Endothelial cell of umbilical vein (primary cell): ENCODE data around the gene ASS1. TPM values are rescaled to one million over a fixed set of nuclear protein-coding genes. Genes with fewer than 3 reads are reported as not detected.

Source experiments
- BruUV-seq: library from RNA; stranded (reverse); fragments of 400-500 nt; replicated peaks from 2 replicates; lab custom pipeline; 2021; lab: Mats Ljungman, UMichigan
- CTCF ChIA-PET: fragments of 300-600, 350-600 bp; sonication (Branson Sonifier 250); formaldehyde crosslinking; loops from one replicate; lab custom pipeline; 2021; ENCODE audit warnings: antibody characterized with exemption, inconsistent platforms; lab: Charles Lee
- POLR2A ChIA-PET: fragments of 300-600, 350-600 bp; sonication (Branson Sonifier 250); formaldehyde crosslinking; loops from one replicate; lab custom pipeline; 2021; ENCODE audit warnings: antibody characterized with exemption, inconsistent platforms; lab: Charles Lee
- DNase-seq: peaks from one replicate; pipeline ENCODE4 v3.0.0-alpha.2; 2011; ENCODE audit warnings: low read depth, low spot score
- FAIRE-seq: peaks from 2 replicates; lab custom pipeline; 2011; peaks lifted over from hg19 to GRCh38; lab: Jason Lieb, UNC
- H2AFZ ChIP-seq: 2 replicates; pipeline ENCODE4 v1.6.0; 2012; ENCODE audit warnings: low read depth, low read length, control low read depth, inconsistent platforms
- H3K27ac ChIP-seq: 2 replicates; pipeline ENCODE4 v1.5.1; 2011; ENCODE audit warnings: low read depth, mild to moderate bottlenecking, control low read depth, low read length, moderate library complexity; ENCODE audit not compliant: insufficient read depth
- H3K27me3 ChIP-seq, 2 experiments: 2 replicates each; pipeline versions ENCODE4 v1.6.0 to v1.6.1; 2011; ENCODE audit warnings: low read length in 2 of 2, mixed read lengths in 1 of 2; ENCODE audit not compliant: control insufficient read depth in 2 of 2, insufficient read depth in 2 of 2
- H3K36me3 ChIP-seq, 2 experiments: 2 replicates in 1 of 2; 3 replicates in 1 of 2; pipeline ENCODE4 v1.5.1; 2011; ENCODE audit warnings: low read length in 2 of 2, mild to moderate bottlenecking in 1 of 2, moderate library complexity in 1 of 2; ENCODE audit not compliant: control insufficient read depth in 2 of 2, insufficient read depth in 2 of 2; ENCODE audit errors: extremely low read depth in 1 of 2
- H3K4me1 ChIP-seq: 3 replicates; pipeline ENCODE4 v1.5.1; 2011; ENCODE audit warnings: mild to moderate bottlenecking, low read length; ENCODE audit not compliant: control insufficient read depth, insufficient read depth; ENCODE audit errors: extremely low read depth
- H3K4me2 ChIP-seq: 2 replicates; pipeline ENCODE4 v1.6.1; 2011; ENCODE audit warnings: low read length, control low read depth, mixed read lengths; ENCODE audit not compliant: insufficient read depth
- H3K4me3 ChIP-seq, 3 experiments: fragments of 200-600 bp in 1 of 3; sonication (generic), shearing (Covaris generic) in 1 of 3; replicated peaks in 1 of 3; 2 replicates each; pipeline ENCODE4 v1.5.1; 2011 to 2016; ENCODE audit warnings: control low read depth in 3 of 3, low read length in 3 of 3, mild to moderate bottlenecking in 2 of 3, inconsistent platforms in 1 of 3, low read depth in 1 of 3, moderate library complexity in 1 of 3; ENCODE audit not compliant: insufficient read depth in 1 of 3
- H3K79me2 ChIP-seq: 2 replicates; pipeline ENCODE4 v1.6.0; 2012; ENCODE audit warnings: low read length, inconsistent platforms; ENCODE audit not compliant: control insufficient read depth, insufficient read depth
- H3K9ac ChIP-seq: replicated peaks from 2 replicates; pipeline ENCODE3; 2011; ENCODE audit warnings: low read length, control low read depth; ENCODE audit not compliant: insufficient read depth; ENCODE audit errors: extremely low read depth
- H3K9me1 ChIP-seq: replicated peaks from 3 replicates; pipeline ENCODE4 v1.6.0; 2011; ENCODE audit warnings: mild to moderate bottlenecking, low read length; ENCODE audit not compliant: control insufficient read depth, insufficient read depth; ENCODE audit errors: extremely low read depth
- H3K9me3 ChIP-seq: replicated peaks from 2 replicates; pipeline ENCODE4 v1.5.1; 2012; ENCODE audit warnings: low read length, inconsistent platforms; ENCODE audit not compliant: control insufficient read depth, insufficient read depth
- H4K20me1 ChIP-seq: replicated peaks from 2 replicates; pipeline ENCODE3; 2011; ENCODE audit warnings: mild to moderate bottlenecking, low read length; ENCODE audit not compliant: control insufficient read depth, insufficient read depth; ENCODE audit errors: extremely low read depth
- EZH2 ChIP-seq: IDR thresholded peaks from 2 replicates; pipeline ENCODE4 v1.6.1; 2012; ENCODE audit warnings: borderline replicate concordance, low read depth, mild to moderate bottlenecking, moderate library complexity, low read length, inconsistent platforms; ENCODE audit not compliant: severe bottlenecking
- FOS ChIP-seq: IDR thresholded peaks from 2 replicates; pipeline ENCODE4 v1.6.1; 2011; ENCODE audit warnings: mild to moderate bottlenecking, low read length, moderate library complexity, borderline replicate concordance; ENCODE audit not compliant: insufficient read depth
- GATA2 ChIP-seq: IDR thresholded peaks from 2 replicates; pipeline ENCODE4 v1.7.0; 2011; ENCODE audit warnings: low read depth, mild to moderate bottlenecking, moderate library complexity, mixed read lengths, low read length; ENCODE audit not compliant: insufficient read length, insufficient read depth
- JUN ChIP-seq: IDR thresholded peaks from 2 replicates; pipeline ENCODE4 v1.6.1; 2011; ENCODE audit warnings: borderline replicate concordance, low read depth; ENCODE audit not compliant: insufficient read length, insufficient read depth
- MYC ChIP-seq: IDR thresholded peaks from one replicate; pipeline ENCODE4 v1.6.1; 2011; ENCODE audit warnings: mild to moderate bottlenecking, low read depth, low read length
- POLR2A ChIP-seq: IDR thresholded peaks from 2 replicates; pipeline ENCODE4 v1.6.1; 2012; ENCODE audit warnings: low read depth, mild to moderate bottlenecking, control low read depth, low read length
- POLR2AphosphoS5 ChIP-seq: IDR thresholded peaks from 2 replicates; pipeline ENCODE4 v1.6.1; 2012; ENCODE audit warnings: low read depth, mild to moderate bottlenecking, control low read depth, low read length, moderate library complexity; ENCODE audit not compliant: insufficient read depth
- dilution Hi-C: fragments of 300-500 bp; cut with MboI; formaldehyde crosslinking; loops from one replicate; pipeline ENCODE4 v1.15.0; 2019; ENCODE audit warnings: low sequenced_read_pairs; ENCODE audit not compliant: extremely low pct_ligation_motif_present
- intact Hi-C: fragments of 100-400 bp; cut with micrococcal nuclease; formaldehyde crosslinking; loops from one replicate; pipeline ENCODE4 v1.10.0; 2022
- polyA plus RNA-seq, 4 experiments: library from polyadenylated mRNA; depleted of rRNA in 3 of 4; stranded (reverse) in 3 of 4; unstranded in 1 of 4; fragments of >200 nt; gene quantifications; 2 replicates each; pipeline versions ENCODE4 v1.2.1 to v1.2.3, GENCODE V29; 2011 to 2012; ENCODE audit warnings: missing spikeins in 1 of 4
- total RNA-seq: library from RNA; stranded (reverse); gene quantifications from 2 replicates; pipeline ENCODE4 v1.2.3, GENCODE V29; 2021
- TF ChIP-seq, protein P1 (sequence below): IDR thresholded peaks from 2 replicates; pipeline ENCODE4 v1.6.1; 2011; ENCODE audit not compliant: insufficient read depth, insufficient read length
- TF ChIP-seq, protein P2 (sequence below), 2 donors: IDR thresholded peaks; 1 replicate in 1 of 2; 2 replicates in 1 of 2; pipeline ENCODE4 v1.5.1; 2011; ENCODE audit warnings: low read length in 2 of 2, mild to moderate bottlenecking in 2 of 2, moderate library complexity in 2 of 2, control low read depth in 1 of 2, inconsistent platforms in 1 of 2, low read depth in 1 of 2; ENCODE audit not compliant: insufficient read depth in 1 of 2; ENCODE audit errors: extremely low read depth in 1 of 2

Gene ASS1
- total and polyA plus RNA-seq, 2 donors (not counting 3 experiments of a cell fraction or from before 2014, with no cell fraction given): 3.6 to 12.4 TPM

DNA sequence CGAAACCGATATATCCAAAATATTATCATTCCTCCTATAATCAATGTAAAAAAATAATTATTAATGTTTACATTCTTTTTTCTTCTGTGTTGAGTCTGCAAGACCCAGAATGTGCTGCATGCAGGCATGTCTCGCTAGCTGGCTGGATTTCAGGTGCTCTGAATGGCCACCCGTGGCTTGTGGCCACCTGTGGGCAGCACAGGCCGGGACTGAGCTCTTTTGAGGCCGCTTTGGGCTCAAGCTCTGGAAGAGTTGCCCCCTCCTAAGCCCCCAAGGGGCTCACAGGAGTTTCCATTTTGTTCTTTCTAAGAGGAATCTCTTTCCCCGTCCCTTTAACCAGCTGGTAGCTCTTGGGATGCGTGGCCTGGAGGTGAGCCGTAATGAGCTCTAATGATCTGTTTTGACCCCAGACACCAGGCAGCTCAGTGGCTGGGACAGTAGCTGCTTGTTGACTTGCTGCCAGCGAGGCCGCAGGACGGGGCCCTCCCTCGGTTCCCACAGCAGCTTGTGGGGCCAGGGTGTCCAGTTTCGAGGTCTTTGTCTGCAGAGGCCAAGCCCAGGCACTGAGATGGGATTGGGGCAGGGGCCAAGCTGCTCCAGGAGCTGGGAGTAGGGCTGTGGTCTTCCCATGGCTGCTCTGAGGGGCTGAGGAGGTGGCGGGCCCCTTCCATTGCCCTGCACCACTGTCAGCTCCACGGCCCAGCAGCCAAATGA, 20.8 kb downstream of the ASS1 start:
- CTCF ChIA-PET: interaction anchor here (0.7 to 10.3 kb wide), 4 partner anchors 216 to 228 kb away, joined by 3 to 163 read pairs (median 52); partner anchors contain the start of gene EXOSC2
- Histone ChIP-seq H3K79me2 (no peaks in the 10 kb centered on the region), H3K36me3 (no peaks in the 10 kb centered on the region), H3K4me2 (no peak overlapping the region), H3K27ac (no peak overlapping the region), H3K9me3 (no peaks in the 10 kb centered on the region), H3K4me1 (no peaks in the 10 kb centered on the region), H3K27me3 (no peaks in the 10 kb centered on the region), H2AFZ (no peak overlapping the region), H3K9me1 (no peaks in the 10 kb centered on the region), H3K9ac (no peak overlapping the region), H4K20me1 (no peaks in the 10 kb centered on the region), H3K4me3 (no peak overlapping the region)
- TF ChIP-seq, protein P1, sequence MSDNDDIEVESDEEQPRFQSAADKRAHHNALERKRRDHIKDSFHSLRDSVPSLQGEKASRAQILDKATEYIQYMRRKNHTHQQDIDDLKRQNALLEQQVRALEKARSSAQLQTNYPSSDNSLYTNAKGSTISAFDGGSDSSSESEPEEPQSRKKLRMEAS: no peak
- TF ChIP-seq, protein P2, sequence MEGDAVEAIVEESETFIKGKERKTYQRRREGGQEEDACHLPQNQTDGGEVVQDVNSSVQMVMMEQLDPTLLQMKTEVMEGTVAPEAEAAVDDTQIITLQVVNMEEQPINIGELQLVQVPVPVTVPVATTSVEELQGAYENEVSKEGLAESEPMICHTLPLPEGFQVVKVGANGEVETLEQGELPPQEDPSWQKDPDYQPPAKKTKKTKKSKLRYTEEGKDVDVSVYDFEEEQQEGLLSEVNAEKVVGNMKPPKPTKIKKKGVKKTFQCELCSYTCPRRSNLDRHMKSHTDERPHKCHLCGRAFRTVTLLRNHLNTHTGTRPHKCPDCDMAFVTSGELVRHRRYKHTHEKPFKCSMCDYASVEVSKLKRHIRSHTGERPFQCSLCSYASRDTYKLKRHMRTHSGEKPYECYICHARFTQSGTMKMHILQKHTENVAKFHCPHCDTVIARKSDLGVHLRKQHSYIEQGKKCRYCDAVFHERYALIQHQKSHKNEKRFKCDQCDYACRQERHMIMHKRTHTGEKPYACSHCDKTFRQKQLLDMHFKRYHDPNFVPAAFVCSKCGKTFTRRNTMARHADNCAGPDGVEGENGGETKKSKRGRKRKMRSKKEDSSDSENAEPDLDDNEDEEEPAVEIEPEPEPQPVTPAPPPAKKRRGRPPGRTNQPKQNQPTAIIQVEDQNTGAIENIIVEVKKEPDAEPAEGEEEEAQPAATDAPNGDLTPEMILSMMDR (IDR thresholded peaks at IDR 0.05; ENCODE audit: extremely low read depth in 1 of 2, insufficient read depth in 1 of 2, low read depth in 1 of 2, low read length in 2 of 2): no peak
- TF ChIP-seq POLR2AphosphoS5: no peak
- TF ChIP-seq MYC: no peak
- no peak for TF ChIP-seq FOS
- no peak for TF ChIP-seq GATA2
- TF ChIP-seq POLR2A: no peak
- no peak for TF ChIP-seq JUN
- TF ChIP-seq EZH2: no peak
- no peak for FAIRE-seq
- no TSS peak for BruUV-seq
- dilution Hi-C loops: no loop called here
- no peak for DNase-seq
- POLR2A ChIA-PET: no interaction called here
- intact Hi-C loops: no loop called here
